K562 (cell line): ENCODE measurements around the gene YBEY. TPM values are rescaled to one million over a fixed set of nuclear protein-coding genes. Genes with fewer than 3 reads are reported as not detected.

ENCODE experiments used
- BRF2 ChIP-seq: IDR thresholded peaks from 3 replicates; pipeline ENCODE4 v1.6.1; 2011; ENCODE audit warnings: borderline replicate concordance, mild to moderate bottlenecking; ENCODE audit not compliant: insufficient read length, insufficient read depth
- CBX2 ChIP-seq: fragments of 200-600 bp; sonication (generic); IDR thresholded peaks from one replicate; pipeline ENCODE4 v1.6.1; 2012; ENCODE audit warnings: mild to moderate bottlenecking, low read length, inconsistent platforms; ENCODE audit not compliant: insufficient read depth, poor library complexity, severe bottlenecking
- FOXA3 ChIP-seq, 2 experiments: fragments of 450-650 bp in 1 of 2; sonication (generic) in 1 of 2; formaldehyde crosslinking; IDR thresholded peaks in 1 of 2; conservative IDR thresholded peaks in 1 of 2; 2 replicates each; pipeline versions ENCODE4 v1.4.0 to v1.8.0; 2020 to 2022; ENCODE audit warnings: mild to moderate bottlenecking in 2 of 2, missing genetic modification reagents in 1 of 2
- NCOA6 ChIP-seq: fragments of 450-650 bp; IDR thresholded peaks from 2 replicates; pipeline ENCODE4 v1.6.1; 2017; ENCODE audit warnings: mild to moderate bottlenecking
- NFATC3 ChIP-seq: fragments of 450-650 bp; IDR thresholded peaks from 2 replicates; pipeline ENCODE4 v1.6.1; 2017; ENCODE audit warnings: mild to moderate bottlenecking
- NRF1 ChIP-seq, 2 experiments: fragments of 450-650 bp; IDR thresholded peaks in 1 of 2; conservative IDR thresholded peaks in 1 of 2; 2 replicates each; pipeline ENCODE4 v1.6.1; 2014; ENCODE audit warnings: mild to moderate bottlenecking in 2 of 2
- STAT5B ChIP-seq: fragments of 250-450 bp; sonication (Bioruptor Pico); IDR thresholded peaks from 2 replicates; pipeline ENCODE4 v1.8.0; 2021; ENCODE audit warnings: mild to moderate bottlenecking, inconsistent platforms
- TSC22D4 ChIP-seq: fragments of 450-650 bp; IDR thresholded peaks from 2 replicates; pipeline ENCODE4 v1.6.1; 2016; ENCODE audit warnings: missing genetic modification characterization, missing biosample characterization, control low read depth
- ZKSCAN1 ChIP-seq: fragments of 150-350 bp; IDR thresholded peaks from 2 replicates; pipeline ENCODE4 v1.6.1; 2016; ENCODE audit warnings: low read depth, low read length
- ZNF12 ChIP-seq: sonication (generic); formaldehyde crosslinking; IDR thresholded peaks from 2 replicates; pipeline ENCODE4 v1.4.0; 2020; ENCODE audit warnings: mild to moderate bottlenecking, missing genetic modification reagents
- ZNF217 ChIP-seq: sonication (generic); formaldehyde crosslinking; IDR thresholded peaks from 2 replicates; pipeline ENCODE4 v1.8.0; 2022; ENCODE audit warnings: mild to moderate bottlenecking, missing genetic modification reagents
- ZNF398 ChIP-seq: fragments of 250-450 bp; sonication (Bioruptor Pico); IDR thresholded peaks from 2 replicates; pipeline ENCODE4 v1.8.0; 2021; ENCODE audit warnings: moderate library complexity, mild to moderate bottlenecking, inconsistent platforms
- ZNF407 ChIP-seq: fragments of 450-650 bp; IDR thresholded peaks from 2 replicates; pipeline ENCODE4 v1.6.1; 2016; ENCODE audit warnings: low read depth
- ZSCAN29 ChIP-seq: fragments of 450-650 bp; IDR thresholded peaks from 2 replicates; pipeline ENCODE4 v1.6.1; 2017
- polyA plus RNA-seq, 8 experiments: library from polyadenylated mRNA; depleted of rRNA in 4 of 8; stranded (reverse) in 5 of 8; unstranded in 3 of 8; fragments of >200 nt; fragmentation: Nextera tagmentation in 2 of 8; fragmentation: Illumina TruSeq in 1 of 8; extraction: Ambion mirVana in 2 of 8; extraction: Trizol in 1 of 8; gene quantifications; 2 replicates each; pipeline versions ENCODE4 v1.2.1 to v1.2.3, GENCODE V29; 2011 to 2014; ENCODE audit warnings: inconsistent platforms in 1 of 8, missing spikeins in 1 of 8
- total RNA-seq, 7 experiments: library from RNA; depleted of rRNA in 6 of 7; stranded (reverse); fragments of >200 nt in 6 of 7; fragmentation: Illumina TruSeq in 2 of 7; extraction: Trizol in 2 of 7; gene quantifications; 2 replicates each; pipeline versions ENCODE4 v1.2.1 to v1.2.3, GENCODE V29; 2011 to 2021; ENCODE audit warnings: low replicate concordance in 1 of 7
- TF ChIP-seq, protein P1 (sequence below): fragments of 450-650 bp; IDR thresholded peaks from 2 replicates; pipeline ENCODE4 v1.6.1; 2017; ENCODE audit warnings: mild to moderate bottlenecking, moderate library complexity

Gene YBEY
- total and polyA plus RNA-seq, 9 of the 15 experiments (the other 6 are each of a cell fraction or from before 2014, with no cell fraction given): 6.4 to 28.0 (median 12.4) TPM

DNA sequence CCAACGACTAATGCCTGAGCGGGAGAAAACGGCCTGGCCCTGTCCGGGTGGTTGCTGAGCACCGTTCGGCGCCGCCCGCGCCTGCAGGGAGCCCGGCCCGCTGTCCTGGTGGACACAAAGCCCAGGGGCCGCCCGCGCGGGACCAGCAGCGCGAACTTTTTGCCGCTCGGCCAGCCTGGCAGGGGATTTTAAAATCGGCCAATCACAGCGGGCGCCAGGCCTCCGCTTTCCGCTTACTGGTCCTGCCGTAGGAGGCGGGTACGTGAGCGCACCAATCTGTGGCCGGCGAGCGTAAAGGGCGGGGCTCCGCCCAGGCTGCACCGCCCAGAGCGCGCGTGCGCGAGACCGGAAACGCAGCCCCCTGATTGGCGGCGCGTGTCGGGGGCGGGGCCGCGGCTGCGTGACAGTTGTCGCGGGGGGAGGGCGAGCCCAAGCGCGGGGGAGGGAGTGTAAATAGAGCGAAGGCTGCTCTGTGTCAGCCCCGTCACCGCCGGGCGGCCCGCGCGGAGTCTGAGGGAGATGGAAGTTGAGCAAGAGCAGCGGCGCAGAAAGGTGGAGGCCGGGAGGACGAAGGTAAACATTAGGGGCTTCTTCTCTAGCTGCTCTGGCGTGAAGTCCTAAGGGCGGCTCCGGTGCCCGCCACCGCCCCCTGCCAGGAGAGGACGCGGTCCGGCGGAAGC, 37.7 kb downstream of the YBEY start, which contains the start of the genes C21orf58 and PCNT (continued):
- TF ChIP-seq BRF2 (no peak), ZNF398 (CRISPR knock-in tag) (no peak), STAT5B (CRISPR knock-in tag) (no peak), ZKSCAN1 (no peak), NCOA6 (no peak), ZNF407 (no peak), TSC22D4 (tag) (no peak), NRF1 (conservative IDR thresholded peaks at IDR 0.05 in 1 of 2, IDR thresholded peaks at IDR 0.05 in 1 of 2) (peak; percentile 96), FOXA3 (CRISPR knock-in tag; conservative IDR thresholded peaks at IDR 0.05 in 1 of 2, IDR thresholded peaks at IDR 0.05 in 1 of 2) (peak; percentile 96 to 99), NFATC3 (no peak), CBX2 (no peak), ZNF217 (CRISPR knock-in tag) (no peak), ZSCAN29 (0 out of 2 replicates have a peak, but pooled peaks have one; percentile 2), ZNF12 (CRISPR knock-in tag) (0 out of 2 replicates have a peak, but pooled peaks have one; percentile 13)
- TF ChIP-seq, protein P1, sequence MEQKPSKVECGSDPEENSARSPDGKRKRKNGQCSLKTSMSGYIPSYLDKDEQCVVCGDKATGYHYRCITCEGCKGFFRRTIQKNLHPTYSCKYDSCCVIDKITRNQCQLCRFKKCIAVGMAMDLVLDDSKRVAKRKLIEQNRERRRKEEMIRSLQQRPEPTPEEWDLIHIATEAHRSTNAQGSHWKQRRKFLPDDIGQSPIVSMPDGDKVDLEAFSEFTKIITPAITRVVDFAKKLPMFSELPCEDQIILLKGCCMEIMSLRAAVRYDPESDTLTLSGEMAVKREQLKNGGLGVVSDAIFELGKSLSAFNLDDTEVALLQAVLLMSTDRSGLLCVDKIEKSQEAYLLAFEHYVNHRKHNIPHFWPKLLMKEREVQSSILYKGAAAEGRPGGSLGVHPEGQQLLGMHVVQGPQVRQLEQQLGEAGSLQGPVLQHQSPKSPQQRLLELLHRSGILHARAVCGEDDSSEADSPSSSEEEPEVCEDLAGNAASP: no peak
